ENCODE measurements around the gene NHSL1. TPM values are rescaled to one million over a fixed set of nuclear protein-coding genes. Genes with fewer than 3 reads are reported as not detected.

The NHSL1 gene
- total and polyA plus RNA-seq, 2 of the 8 experiments (the other 6 are each of a cell fraction or from before 2014, with no cell fraction given), result 7.2 to 32.4 TPM

GRCh38 chr6:138477913-138478539 lies 21.3 kb downstream of the NHSL1 start:
- TF ChIP-seq JUN (IDR thresholded peaks at IDR 0.05; ENCODE audit: low read depth, low read length), result no peak
- no peak for TF ChIP-seq EGR1 (IDR thresholded peaks at IDR 0.05; ENCODE audit: borderline replicate concordance, low read depth, low read length)
- Histone ChIP-seq H3K27ac (ENCODE audit: low read depth, low read length) (no peak overlapping the region), H4K5ac (ENCODE audit: insufficient read length, low read depth, low read length) (no peak overlapping the region), H3K23me2 (ENCODE audit: low read depth, low read length) (no peaks in the 10 kb centered on the region), H3K56ac (replicated peaks; ENCODE audit: insufficient read length, low read depth, low read length) (no peak overlapping the region), H4K91ac (replicated peaks; ENCODE audit: insufficient read length, low read length) (no peak overlapping the region), H3K4me2 (ENCODE audit: insufficient read depth in 1 of 2, low read depth in 2 of 2, low read length in 2 of 2) (no peak overlapping the region), H3K27me3 (replicated peaks in 1 of 4; ENCODE audit: control insufficient read depth in 3 of 4, extremely low read depth in 1 of 4, insufficient read depth in 3 of 4, low read length in 3 of 4) (no peaks in the 10 kb centered on the region), H4K8ac (ENCODE audit: extremely low read depth, insufficient read depth, low read length) (no peak overlapping the region), H3K36me3 (ENCODE audit: control insufficient read depth in 2 of 4, insufficient read depth in 4 of 4, low read length in 3 of 4) (no peaks in the 10 kb centered on the region; a peak in 2 of 8 replicates), H3K14ac (ENCODE audit: insufficient read length) (no peak overlapping the region), H2BK5ac (ENCODE audit: low read depth, low read length) (no peak overlapping the region), H3K18ac (ENCODE audit: extremely low read depth, low read length) (no peak overlapping the region), H2AFZ (ENCODE audit: low read length) (no peak overlapping the region), H3K4ac (replicated peaks; ENCODE audit: insufficient read length, low read depth, low read length) (no peak overlapping the region), H3K79me2 (ENCODE audit: control insufficient read depth in 1 of 2, insufficient read depth in 2 of 2, low read length in 2 of 2) (peaks cover 0 to 5% of the 10 kb centered on the region in 2 experiments; a peak in 2 of 4 replicates), H3K4me3 (ENCODE audit: extremely low read depth in 1 of 4, insufficient read depth in 2 of 4, low read depth in 3 of 4, low read length in 4 of 4) (no peak overlapping the region), H3K9ac (replicated peaks in 1 of 4; ENCODE audit: extremely low read depth in 1 of 4, low read depth in 3 of 4, low read length in 3 of 4) (no peak overlapping the region), H4K20me1 (replicated peaks in 1 of 2; ENCODE audit: control insufficient read depth in 1 of 2, insufficient read depth in 2 of 2, low read length in 2 of 2) (no peaks in the 10 kb centered on the region), H3K79me1 (ENCODE audit: low read depth, low read length) (no peaks in the 10 kb centered on the region), H2AK5ac (ENCODE audit: low read depth, low read length) (no peak overlapping the region), H3K4me1 (replicated peaks in 1 of 4; ENCODE audit: control insufficient read depth in 3 of 4, insufficient read depth in 4 of 4, low read length in 3 of 4) (peaks cover 3 to 8% (median 3%) of the 10 kb centered on the region in 4 experiments; a peak in 6 of 7 replicates), H2BK12ac (ENCODE audit: low read depth, low read length) (no peak overlapping the region), H2BK15ac (ENCODE audit: low read length) (0 out of 2 replicates have a peak overlapping the region, but pooled peaks have one; percentile 11), H2BK120ac (replicated peaks; ENCODE audit: low read depth, low read length) (no peak overlapping the region), H3K9me3 (ENCODE audit: insufficient read depth in 2 of 2, low read depth in 1 of 2, low read length in 1 of 2) (no peaks in the 10 kb centered on the region), H2BK20ac (ENCODE audit: low read length) (no peak overlapping the region), H3K23ac (ENCODE audit: insufficient read length) (no peak overlapping the region)
- DNase-seq (ENCODE audit: low read depth in 1 of 2, low spot score in 2 of 2) (no peak), FAIRE-seq (no peak)
- CTCF ChIA-PET (ENCODE audit: partially characterized antibody), result interaction anchor here (1.2 to 2.0 kb wide), 3 partner anchors 10 to 50 kb away, joined by 3 to 5 read pairs (median 3); no protein-coding TSS in a partner anchor
- POLR2A ChIA-PET (ENCODE audit: partially characterized antibody), result no interaction called here
- 96% methylated on average over 3 of the region's 4 CpGs; no CpG with 5 or more reads in 1 of the 2 experiments for WGBS, 2 experiments (ENCODE audit: extremely low coverage in 1 of 2, insufficient coverage in 1 of 2, insufficient read length in 1 of 2, insufficient replicate concordance in 2 of 2, low coverage in 1 of 2, low lambda C conversion rate in 2 of 2, missing lambda C conversion rate in 1 of 2)
